HL-60 (cell line): Measurements from ENCODE around the gene IMMP2L.
A peak's percentile ranks its signal among the peaks of the same experiment; 100 is the strongest.
"Not testable (repeated sequence)": the region's sequence is repeated elsewhere in the genome, so short reads cannot be mapped to it uniquely, and the experiment has no call there.

ENCODE experiments used
- DNase-seq, 2 experiments: peaks; one replicate each; pipeline ENCODE4 v3.0.0-alpha.2; 2010 to 2020; ENCODE audit warnings: low read depth in 1 of 2, low spot score in 1 of 2
- H3K27ac ChIP-seq: fragments of 250-450 bp; sonication (Bioruptor Pico); replicated peaks from 2 replicates; pipeline ENCODE4 v1.5.1; 2020; ENCODE audit warnings: mild to moderate bottlenecking, moderate library complexity
- H3K27me3 ChIP-seq: fragments of 250-450 bp; sonication (Bioruptor Pico); 2 replicates; pipeline ENCODE4 v1.5.1; 2021; ENCODE audit warnings: mild to moderate bottlenecking, moderate library complexity; ENCODE audit not compliant: insufficient read depth, poor library complexity, severe bottlenecking
- H3K4me3 ChIP-seq: replicated peaks from 2 replicates; pipeline ENCODE4 v1.5.1; 2011; ENCODE audit warnings: mild to moderate bottlenecking, control low read depth, low read length; ENCODE audit not compliant: insufficient read depth
- GABPA ChIP-seq: IDR thresholded peaks from 2 replicates; pipeline ENCODE4 v1.6.1; 2012; ENCODE audit warnings: low read depth
- POLR2AphosphoS5 ChIP-seq: IDR thresholded peaks from 2 replicates; pipeline ENCODE4 v1.6.1; 2012; ENCODE audit warnings: low read depth
- SPI1 ChIP-seq: IDR thresholded peaks from 2 replicates; pipeline ENCODE4 v1.6.1; 2012; ENCODE audit warnings: low read depth, mild to moderate bottlenecking, borderline replicate concordance
- long read RNA-seq: library from polyadenylated mRNA; unstranded; transcript quantifications from one replicate; pipeline ENCODE4 v2.0.0, GENCODE V29; 2020
- TF ChIP-seq, protein P1 (sequence below): IDR thresholded peaks from 2 replicates; pipeline ENCODE4 v1.6.1; 2012; ENCODE audit warnings: low read depth; ENCODE audit not compliant: insufficient replicate concordance
- TF ChIP-seq, protein P2 (sequence below): IDR thresholded peaks from one replicate; pipeline ENCODE4 v1.5.1; 2011; ENCODE audit warnings: low read length, control low read depth, inconsistent platforms; ENCODE audit not compliant: insufficient read depth

IMMP2L gene
- long read RNA-seq, partial matches to known transcripts = 1 of 6 reads
- long read RNA-seq, other reads (novel, unspliced or antisense) = 5 of 6 reads

- H3K4me3 ChIP-seq = peak within 1 kb of the TSS; percentile 81
- peak within 1 kb of the TSS; percentile 84 for H3K27ac ChIP-seq
- H3K27me3 ChIP-seq = no peaks in the 10 kb centered on the region
- TF ChIP-seq POLR2AphosphoS5 = no peak; the same call in 1 of the 2 replicates
- TF ChIP-seq GABPA = no peak
- TF ChIP-seq SPI1 = no peak
- peak; percentile 50 to 86 for DNase-seq
Observed at GRCh38 chr7:111561904-111562732, at the start of gene IMMP2L. Gene IMMP2L (minus strand): TSS chr7:111562492.

DNA sequence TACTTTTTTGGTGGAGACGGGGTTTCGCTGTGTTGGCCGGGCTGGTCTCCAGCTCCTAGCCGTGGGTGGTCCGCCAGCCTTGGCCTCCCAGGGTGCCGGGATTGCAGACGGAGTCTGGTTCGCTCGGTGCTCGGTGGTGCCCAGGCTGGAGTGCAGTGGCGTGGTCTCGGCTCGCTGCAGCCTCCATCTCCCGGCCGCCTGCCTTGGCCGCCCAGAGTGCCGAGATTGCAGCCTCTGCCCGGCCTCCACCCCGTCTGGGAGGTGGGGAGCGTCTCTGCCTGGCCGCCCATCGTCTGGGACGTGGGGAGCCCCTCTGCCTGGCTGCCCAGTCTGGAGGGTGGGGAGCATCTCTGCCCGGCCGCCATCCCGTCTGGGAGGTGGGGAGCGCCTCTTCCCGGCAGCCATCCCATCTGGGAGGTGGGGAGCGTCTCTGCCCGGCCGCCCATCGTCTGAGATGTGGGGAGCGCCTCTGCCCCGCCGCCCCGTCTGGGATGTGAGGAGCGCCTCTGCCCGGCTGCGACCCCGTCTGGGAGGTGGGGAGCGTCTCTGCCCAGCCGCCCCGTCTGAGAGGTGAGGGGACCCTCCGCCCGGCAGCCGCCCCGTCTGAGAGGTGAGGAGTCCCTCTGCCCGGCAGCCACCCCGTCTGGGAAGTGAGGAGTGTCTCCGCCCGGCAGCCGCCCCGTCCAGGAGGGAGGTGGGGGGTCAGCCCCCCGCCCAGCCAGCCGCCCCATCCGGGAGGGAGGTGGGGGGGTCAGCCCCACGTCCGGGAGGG is 47.4 kb upstream of the IMMP2L start:
- H3K4me3 ChIP-seq, DNase-seq, H3K27ac ChIP-seq, H3K27me3 ChIP-seq: not testable (repeated sequence)

DNA sequence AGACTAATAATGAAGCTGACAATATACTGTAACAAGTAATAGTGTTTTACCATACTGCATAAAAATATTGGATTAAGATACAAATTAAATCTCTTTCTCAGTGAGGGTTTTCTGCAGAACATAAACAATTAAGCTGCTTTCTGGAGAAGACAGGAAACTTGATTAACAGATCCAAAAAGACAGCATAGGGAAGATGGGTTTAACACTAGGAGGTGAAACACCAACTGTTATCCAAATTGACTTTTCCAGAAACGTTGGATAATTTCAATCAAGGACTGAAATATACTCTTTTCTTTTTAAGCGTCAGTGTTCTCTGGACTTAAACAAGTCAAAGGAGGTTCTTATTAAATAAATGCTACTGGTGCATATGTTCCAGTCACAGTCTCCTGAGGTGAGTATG is 45.3 kb upstream of the IMMP2L start:
- Histone ChIP-seq H3K4me3 (no peak overlapping the region), H3K27ac (no peak overlapping the region), H3K27me3 (no peaks in the 10 kb centered on the region)
- no peak for DNase-seq
- TF ChIP-seq, protein P1, sequence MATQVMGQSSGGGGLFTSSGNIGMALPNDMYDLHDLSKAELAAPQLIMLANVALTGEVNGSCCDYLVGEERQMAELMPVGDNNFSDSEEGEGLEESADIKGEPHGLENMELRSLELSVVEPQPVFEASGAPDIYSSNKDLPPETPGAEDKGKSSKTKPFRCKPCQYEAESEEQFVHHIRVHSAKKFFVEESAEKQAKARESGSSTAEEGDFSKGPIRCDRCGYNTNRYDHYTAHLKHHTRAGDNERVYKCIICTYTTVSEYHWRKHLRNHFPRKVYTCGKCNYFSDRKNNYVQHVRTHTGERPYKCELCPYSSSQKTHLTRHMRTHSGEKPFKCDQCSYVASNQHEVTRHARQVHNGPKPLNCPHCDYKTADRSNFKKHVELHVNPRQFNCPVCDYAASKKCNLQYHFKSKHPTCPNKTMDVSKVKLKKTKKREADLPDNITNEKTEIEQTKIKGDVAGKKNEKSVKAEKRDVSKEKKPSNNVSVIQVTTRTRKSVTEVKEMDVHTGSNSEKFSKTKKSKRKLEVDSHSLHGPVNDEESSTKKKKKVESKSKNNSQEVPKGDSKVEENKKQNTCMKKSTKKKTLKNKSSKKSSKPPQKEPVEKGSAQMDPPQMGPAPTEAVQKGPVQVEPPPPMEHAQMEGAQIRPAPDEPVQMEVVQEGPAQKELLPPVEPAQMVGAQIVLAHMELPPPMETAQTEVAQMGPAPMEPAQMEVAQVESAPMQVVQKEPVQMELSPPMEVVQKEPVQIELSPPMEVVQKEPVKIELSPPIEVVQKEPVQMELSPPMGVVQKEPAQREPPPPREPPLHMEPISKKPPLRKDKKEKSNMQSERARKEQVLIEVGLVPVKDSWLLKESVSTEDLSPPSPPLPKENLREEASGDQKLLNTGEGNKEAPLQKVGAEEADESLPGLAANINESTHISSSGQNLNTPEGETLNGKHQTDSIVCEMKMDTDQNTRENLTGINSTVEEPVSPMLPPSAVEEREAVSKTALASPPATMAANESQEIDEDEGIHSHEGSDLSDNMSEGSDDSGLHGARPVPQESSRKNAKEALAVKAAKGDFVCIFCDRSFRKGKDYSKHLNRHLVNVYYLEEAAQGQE = no peak
- no peak for TF ChIP-seq GABPA
- TF ChIP-seq, protein P2, sequence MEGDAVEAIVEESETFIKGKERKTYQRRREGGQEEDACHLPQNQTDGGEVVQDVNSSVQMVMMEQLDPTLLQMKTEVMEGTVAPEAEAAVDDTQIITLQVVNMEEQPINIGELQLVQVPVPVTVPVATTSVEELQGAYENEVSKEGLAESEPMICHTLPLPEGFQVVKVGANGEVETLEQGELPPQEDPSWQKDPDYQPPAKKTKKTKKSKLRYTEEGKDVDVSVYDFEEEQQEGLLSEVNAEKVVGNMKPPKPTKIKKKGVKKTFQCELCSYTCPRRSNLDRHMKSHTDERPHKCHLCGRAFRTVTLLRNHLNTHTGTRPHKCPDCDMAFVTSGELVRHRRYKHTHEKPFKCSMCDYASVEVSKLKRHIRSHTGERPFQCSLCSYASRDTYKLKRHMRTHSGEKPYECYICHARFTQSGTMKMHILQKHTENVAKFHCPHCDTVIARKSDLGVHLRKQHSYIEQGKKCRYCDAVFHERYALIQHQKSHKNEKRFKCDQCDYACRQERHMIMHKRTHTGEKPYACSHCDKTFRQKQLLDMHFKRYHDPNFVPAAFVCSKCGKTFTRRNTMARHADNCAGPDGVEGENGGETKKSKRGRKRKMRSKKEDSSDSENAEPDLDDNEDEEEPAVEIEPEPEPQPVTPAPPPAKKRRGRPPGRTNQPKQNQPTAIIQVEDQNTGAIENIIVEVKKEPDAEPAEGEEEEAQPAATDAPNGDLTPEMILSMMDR = no peak
- TF ChIP-seq SPI1 = no peak
- TF ChIP-seq POLR2AphosphoS5 = no peak

GRCh38 chr7:111605246-111605645 is 43.0 kb upstream of the IMMP2L start:
- Histone ChIP-seq H3K27ac (no peak overlapping the region), H3K4me3 (no peak overlapping the region), H3K27me3 (no peaks in the 10 kb centered on the region)
- no peak for DNase-seq
- TF ChIP-seq, protein P1 = no peak
- TF ChIP-seq SPI1 = no peak
- TF ChIP-seq, protein P2 = no peak
- no peak for TF ChIP-seq GABPA
- TF ChIP-seq POLR2AphosphoS5 = no peak
